Daoy (cell line): ENCODE results near the gene LEF1. TPM values are rescaled to one million over a fixed set of nuclear protein-coding genes. Genes with fewer than 3 reads are reported as not detected.

Source experiments
- DNase-seq: peaks from one replicate; pipeline ENCODE4 v3.0.0-alpha.2; 2015; ENCODE audit warnings: low read depth
- total RNA-seq: library from RNA; depleted of rRNA; stranded (reverse); fragments of >200 nt; shearing (Covaris generic); gene quantifications from 2 replicates; pipeline ENCODE4 v1.2.3, GENCODE V29; 2014

The LEF1 gene
- total RNA-seq, 1 experiment from 2014 or later: 19.7 TPM

DNA sequence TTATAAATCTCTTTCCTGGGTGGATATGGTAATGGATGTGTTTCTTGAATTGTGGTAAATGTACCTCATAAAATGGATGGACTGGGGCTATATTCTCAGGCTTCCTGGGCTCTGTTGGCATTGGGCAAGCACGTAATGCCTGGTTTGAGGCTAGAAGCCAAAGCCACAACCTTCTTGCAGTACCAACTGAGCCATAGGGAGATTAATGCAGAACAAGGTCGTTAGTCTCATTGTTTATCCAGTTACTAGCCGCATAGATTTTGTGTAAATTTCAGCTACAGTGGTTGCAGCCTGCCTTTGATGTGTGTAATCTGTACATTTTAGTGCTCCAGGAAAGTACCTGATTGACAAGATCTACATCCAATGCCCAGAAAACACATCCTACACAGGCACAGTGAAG, 7.2 kb upstream of the LEF1 start:
- DNase-seq: peak; percentile 23

DNA sequence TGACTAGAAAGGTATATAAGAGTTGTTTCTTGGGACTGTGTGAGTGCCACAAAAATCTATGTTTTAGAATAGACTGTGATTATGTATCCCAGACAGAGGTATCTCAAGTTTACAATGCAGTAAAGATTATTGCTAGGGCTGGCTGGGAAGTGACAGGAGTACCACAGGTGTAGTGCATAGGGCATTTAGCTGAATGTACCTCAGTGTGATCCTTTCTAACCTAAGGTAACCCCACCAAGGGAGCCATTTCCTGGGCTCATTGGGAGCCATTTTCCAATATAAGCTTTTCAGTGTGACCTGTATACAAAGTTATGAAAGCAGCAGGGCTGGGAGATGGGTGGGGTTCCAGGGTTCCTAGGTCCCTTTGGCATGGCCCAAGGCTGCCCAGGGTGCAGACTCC, 6.1 kb upstream of the LEF1 start:
- no peak for DNase-seq

DNA sequence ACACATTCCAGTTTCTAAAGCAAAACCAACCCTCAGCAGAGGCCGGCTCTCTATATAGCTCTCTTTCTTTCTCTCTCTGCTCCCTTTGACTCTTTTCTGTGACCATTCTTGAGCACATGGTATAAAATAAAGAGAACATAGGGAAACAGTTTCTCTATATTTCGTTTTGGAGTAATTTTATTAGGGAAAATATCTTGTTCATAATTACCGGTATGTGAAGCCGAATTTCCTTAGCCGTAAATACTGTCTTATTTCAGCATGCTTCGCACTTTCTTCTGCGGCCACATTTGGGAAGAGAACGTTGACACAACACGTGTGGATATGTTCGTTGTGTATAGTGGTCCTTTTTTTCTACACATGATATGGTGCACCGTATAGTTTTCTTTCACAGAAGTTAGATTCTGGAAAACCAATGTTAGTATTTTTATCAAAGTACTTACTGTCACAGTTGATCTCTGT, 4.9 kb upstream of the LEF1 start:
- DNase-seq: no peak

DNA sequence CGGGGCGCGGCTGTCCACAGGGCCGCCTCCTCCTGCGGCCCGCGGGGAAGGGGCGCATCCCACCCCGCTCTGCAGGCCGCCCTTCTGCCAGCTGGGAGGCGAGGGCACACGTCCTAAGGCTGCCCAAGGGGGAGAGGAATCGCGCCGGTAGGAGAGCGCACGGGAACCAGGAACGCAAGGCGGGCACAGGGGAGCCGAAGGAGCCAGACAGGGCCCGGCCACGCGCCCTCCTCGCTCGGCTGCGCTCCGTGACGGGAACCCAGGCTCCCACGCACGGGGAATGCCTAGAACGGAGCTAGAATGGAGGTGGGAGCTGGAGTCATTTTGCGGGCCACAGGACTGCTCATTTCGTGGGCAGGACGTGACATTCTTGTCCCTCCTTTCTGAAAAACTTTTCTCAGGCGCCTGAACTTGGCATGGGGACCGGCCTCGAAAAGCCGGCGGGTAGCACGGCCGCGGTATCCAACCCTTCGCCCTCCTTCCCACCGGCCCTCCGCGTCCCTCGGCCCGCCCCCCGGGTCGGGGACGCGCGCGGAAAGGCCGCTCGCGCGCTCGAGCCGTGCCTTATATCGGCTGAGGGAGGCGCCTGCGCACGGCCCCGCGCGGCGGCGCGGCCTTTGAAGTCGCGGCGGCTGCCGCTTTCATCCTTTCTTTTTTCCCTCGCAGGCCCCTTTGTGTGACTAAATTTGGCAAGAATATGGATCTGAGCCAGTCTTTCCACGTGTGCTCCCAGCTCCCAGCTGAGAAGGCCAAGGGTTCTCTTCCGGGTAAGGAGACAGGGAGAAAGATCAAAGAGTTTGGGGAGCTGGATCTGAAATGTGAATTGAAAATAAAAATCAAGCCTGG, 4.2 kb upstream of the LEF1 start:
- DNase-seq: peak; percentile 70

DNA sequence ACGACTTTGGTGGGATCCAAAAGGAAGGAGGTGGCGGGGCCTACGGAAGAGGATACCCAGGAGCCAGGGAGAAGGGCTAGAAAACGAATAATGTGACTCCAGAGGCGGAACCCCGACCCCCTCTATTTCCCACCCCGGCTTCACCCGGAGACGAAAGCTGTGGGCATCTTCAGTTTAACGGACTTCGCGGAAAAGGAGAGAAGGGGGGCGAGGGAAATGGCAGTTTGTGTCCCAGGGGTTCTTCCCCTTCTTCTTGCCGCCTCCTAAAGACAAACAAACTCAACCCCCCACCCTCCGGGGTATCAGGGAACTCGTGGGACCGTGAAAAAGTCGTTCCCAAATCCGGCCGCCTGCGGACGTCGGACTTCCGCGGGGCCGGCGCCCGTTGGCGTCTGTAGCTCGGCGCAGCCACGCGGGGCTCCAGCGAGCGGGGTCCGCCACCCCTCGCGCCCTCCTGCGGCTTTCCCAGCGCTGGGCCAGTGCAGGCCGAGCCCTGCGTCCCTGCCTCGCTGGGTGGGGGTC, 3.6 kb upstream of the LEF1 start:
- peak; percentile 7 for DNase-seq

DNA sequence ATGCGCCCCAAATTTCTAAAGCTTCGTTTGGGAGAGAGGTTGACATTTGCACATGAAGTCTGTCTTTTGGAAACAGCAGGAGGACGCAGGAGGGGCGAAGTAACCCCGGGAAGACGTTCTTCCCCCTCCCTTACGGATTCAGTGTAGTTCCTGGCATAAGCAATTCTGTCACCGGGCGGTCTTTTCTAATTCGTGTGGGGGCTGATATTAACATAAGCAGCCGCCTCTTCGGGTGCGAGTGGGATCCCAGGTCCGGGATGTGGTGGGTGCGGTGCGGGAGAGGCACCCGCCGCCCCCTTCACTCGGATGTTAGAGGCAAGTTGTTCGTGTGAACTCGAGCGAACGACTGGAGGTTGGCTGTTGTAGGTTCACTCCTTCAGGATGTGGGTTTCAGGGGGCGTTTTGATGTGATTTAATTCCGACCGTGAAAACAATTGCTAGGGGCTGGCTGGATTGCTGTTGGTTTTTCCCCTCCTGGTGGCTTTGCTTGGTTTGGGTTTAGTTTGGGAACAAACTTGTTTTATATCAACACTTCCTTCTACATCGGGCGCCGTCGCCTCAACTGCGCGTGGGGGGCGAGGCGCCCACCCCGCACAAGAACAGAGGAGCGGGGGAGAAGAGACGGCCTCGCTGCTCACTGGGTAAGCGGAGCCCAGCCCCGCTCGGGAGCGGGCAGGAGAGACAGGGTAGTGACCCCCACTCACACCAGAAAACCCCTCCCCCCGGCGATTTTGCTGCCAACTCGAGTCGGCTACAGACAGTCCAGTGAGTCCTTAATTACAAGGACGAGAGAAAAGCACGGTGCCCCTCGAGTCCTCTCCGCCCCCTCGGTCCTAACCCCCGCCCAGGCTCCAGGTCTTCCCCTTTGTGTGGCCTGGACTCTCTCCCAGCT, 2.9 kb upstream of the LEF1 start:
- peak; percentile 52 for DNase-seq

DNA sequence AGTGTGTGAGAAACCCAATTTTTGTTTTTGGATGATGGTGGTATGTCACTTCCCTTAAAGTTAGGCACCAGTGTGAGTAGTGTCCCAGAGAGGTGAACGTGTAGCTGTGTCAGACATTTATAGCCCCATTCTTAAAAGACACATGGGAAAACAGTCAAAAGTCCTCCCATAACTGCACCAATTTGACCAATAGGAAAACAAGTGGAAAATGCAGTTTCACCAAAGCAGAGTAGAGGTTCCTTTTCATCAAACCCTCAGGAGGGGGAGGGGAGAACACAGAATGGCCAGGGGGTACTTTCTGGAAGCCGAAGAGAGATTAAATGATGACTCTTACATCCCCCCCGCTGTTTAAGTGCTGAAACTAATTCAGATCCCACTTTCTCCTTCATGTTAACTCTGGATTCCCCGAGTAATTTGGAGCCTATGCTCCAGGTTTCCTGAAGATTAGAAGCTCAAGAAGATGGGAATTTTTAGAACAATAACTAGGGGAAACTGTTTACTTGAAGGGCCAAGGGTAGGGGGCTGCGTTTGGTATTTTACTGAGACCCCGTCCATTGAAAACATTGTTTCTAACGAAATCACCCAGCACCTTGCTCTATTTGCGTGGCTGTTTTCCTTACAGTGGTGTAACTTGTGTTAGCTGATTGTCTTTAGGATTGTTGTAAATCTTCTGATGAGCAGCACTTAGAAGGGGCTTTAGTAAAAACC, 2.1 kb upstream of the LEF1 start:
- peak; percentile 59 for DNase-seq

DNA sequence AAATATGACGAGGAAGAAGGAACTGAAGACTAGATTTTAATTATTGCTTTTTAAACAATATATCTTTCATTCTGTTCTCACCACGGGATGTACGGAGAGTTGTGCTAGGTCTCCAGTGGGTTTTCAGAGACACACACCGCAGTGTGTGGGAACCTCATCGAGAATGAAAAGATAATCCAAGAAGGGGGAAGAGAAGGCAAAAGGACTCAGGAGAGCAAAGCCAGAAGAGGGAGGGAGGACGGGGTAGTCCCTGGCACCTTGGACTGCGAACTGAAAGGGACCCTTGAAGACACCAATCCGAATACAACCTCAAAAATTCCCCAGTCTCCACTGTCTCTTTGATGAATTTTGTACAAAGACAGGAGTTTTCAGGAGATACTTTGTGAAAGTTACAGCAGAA, 932 bp upstream of the LEF1 start:
- no peak for DNase-seq

DNA sequence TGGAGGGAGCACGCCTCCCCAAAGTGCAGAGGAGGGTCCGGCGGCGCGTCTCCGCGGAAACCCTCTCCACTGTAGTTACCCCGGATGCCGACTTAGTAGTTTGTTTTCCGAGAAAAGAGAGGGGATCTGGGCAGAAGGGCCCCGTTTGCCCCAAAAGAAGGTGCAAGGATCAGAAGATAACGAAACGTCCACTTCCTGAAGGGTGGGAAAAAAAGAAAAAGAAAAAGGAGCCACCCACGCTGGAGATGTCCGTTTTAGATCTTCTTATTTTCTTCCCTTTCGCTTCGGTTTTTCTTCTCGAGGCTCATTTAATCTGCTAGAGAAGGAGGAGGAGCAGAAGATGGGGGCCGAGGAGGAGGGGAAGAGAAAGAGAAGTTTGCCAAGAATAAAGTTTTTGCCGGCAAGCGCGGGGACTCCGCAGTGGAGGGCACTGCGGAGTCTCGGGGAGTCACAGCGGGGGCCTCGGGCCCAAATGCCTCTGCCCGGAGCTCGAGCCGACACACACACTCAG, 517 bp downstream of the LEF1 start:
- DNase-seq: peak; percentile 18

DNA sequence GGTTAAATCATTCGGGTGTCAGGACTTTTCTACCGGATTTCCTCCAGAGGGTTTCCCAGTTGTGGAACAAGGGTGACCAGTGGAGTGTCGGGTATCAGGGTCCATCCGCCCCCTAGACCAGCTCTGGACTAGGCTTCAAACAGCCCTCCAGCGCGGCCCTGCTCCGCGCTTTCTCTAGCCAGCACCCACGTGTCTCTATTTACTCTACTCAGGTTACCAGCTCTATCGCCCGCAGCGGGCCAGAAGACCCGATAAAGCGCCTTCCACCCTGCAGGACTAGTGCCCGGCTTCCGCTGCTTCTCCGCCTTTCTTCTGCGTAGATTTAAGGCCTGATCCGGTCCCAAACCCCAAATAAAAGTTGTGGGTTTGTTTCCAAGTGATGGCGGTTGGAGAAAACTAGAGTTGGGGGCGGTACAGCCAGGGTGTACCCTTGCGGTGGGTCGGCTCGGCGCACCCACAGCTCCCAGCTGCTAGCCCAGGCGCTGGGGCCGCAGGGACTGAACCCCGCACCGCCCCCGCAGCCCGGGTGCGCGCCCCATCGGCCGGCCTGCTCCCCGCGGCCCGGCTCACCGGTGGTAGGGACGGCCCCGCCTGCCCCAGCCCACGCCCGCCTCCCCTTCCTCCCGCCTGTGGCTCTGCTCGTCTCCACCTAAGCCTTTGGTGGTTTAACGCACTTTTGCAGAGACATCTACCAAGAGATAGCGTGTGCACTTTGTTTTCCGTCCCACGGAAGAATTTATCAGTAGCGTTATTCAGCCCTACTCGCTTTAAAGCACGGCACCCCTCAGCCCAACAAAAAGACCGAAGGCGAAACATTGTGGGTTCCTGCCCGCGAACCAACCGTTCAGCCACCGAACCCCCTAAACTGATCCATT, 2.1 kb downstream of the LEF1 start:
- peak; percentile 46 for DNase-seq

DNA sequence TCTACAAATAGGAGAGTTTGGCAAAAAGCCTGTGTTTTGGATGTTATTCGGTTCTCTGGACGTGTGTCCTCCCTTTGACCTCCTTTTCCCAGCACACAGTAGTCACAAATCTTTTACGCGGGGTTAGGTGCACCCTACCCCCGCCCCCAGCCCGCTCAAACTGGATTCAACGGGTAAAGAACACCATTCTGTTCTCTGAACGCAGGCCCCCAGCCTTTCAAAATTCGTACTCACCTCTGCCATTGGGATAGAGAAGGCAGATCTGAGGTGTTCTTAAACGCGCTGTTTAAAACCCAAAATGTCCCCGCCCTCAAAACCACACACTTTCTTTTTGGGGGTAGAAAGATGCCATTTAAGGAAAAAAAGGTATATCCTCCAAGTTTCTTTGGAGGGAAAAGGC, 2.7 kb downstream of the LEF1 start:
- no peak for DNase-seq

DNA sequence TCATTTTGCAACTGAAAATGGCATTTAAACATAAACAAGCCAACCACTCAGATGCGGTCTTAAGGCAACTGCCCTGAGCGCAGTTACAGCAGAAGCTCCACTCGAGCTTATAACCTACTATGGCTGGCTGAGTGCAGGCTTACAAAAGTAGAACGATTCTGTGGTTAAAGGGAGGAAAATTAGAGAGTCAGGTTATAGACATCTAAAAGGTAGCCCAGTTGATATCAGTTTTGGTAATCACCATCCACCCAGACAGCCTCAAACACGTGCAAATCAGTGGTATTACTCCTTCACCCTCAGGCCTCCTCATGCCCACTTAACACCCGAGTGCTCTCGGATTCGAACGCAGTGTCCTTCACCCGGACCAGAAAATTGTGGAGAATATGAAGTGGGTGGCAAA, 3.1 kb downstream of the LEF1 start:
- DNase-seq: no peak

DNA sequence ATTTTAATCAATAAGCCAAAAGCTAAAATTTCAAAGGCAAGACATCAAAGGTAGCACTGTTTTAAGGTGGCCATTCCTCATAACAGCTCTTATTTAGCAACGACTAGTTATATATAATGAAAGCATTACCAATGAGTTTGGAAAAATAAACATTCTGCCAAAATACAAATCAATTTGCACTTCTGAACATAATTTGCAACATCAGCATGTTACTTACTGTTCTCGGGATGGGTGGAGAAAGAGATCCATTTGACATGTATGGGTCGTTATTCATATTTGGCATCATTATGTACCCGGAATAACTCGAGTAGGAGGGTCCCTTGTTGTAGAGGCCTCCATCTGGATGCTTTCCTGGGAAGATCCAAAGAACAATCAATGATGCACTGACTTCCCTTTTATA, 5.4 kb downstream of the LEF1 start:
- DNase-seq: no peak

DNA sequence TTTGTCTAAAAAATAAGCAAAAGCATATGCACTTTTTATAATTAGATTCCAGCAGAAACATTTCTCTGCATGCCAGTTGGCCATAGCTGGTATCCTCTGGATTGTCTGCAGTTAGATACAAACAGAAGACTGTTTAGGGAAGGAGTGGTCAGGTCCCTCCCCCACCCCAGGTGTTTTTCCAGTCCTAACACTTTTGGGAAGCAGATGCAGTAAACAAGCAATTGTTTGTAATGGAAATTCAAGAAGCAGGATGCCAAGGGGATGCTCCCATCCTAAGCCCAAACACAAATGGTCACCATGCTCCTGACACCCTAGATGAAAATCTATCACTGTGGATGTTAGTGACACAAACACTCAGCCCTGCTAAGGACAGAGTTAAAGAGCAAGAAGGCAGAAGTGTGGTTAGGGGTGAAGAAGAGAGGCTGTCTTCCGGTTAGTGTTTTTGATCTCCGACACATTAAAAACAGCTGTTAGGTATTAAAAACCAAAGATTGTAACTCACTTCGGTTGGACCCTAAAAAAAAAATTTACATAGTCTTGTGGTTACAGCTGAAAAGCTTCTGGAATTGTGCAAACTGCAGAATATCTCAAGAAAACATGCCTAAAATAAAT, 7.9 kb downstream of the LEF1 start:
- DNase-seq: no peak

DNA sequence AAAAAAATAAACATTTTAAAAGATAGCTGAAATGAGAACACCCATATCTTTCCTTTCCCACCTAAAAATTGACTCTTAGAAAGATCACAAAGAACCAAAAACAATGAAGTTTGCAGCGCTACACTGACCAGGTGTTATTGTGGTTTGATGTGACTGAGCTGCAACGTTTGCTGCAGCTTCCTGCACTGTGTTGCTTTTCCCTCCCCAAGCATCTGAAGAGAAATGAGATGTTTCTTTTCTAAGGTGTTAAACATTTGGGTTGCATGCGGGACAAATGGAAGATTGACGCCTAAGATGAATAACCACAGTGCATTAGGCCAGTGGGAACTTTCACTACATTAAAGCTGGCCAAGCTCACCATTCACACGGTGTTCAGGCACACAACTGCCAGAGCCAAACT, 8.9 kb downstream of the LEF1 start:
- no peak for DNase-seq

DNA sequence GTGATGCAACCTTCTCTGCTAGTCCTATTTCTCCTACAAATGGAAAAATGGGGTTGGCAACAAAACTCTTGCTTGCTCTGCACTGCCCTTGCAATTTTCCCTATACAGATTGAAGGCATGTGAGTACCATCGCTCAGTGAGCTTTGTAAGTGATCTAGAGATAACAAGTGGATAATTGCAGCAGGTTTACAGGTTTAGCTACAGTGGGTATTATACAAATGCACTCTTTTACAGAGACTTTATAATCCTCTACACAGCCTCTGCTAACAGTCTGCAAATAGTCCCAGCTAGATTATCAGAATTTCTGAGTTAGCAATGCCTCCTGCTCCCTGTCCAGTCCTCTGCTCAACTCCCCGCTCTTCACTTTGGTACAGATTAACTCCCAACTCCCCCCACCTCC, 11.1 kb downstream of the LEF1 start:
- DNase-seq: no peak

DNA sequence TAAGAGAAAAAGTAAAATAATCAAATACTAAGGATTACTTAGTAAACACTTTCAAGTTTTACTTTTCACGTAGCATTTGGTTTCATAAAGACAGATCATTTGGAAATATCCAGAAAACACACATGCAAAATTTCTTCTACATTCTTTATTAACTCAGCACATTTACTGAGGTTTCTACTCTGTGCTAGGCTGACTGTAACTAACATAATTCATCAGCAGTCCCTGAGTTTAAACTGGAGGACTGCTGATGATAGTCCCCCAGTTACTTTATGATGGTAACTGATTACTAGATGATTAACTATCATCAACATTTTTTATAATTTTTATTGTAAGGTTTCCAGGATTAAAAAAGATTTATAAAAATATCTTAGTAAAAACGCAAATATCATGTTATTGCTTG, 12.3 kb downstream of the LEF1 start:
- DNase-seq: no peak

DNA sequence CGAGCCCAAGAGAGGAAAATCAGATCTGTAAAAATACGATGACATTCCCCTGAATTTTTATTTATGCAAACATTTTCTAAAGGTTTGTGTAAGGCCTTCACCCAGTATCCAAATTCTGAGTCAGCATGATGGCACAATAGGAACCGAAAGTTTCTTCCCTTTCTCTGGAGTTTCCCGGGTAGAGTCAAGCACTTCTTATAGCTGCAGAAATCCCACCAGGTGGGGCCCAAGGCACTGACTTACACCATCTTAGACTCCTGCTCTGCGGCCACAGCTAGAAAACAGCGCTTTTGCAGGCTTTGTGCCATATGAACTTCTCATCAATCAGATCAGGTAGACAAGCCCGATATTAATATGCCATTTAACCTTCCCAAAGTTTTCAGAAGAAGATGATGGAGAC, 13.4 kb downstream of the LEF1 start:
- DNase-seq: peak; percentile 61

DNA sequence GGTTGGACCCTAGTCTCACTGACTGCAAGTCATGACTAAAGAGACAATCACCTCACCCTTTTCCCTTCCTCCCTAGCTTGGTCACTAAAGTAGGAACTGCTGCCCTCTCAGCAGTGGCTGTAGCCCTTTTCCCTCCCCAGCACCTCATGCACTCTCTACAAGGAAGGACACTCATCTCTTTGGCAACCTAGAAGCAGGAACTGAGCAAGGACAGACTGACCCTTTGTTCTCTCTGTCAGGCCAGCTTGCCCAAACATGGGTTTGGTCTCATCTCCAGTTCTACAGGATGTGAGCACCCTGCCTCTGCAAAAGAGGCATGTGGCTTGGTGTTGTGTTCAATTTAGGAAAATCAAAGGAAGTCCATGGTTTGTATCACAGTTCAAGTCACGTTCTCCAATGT, 15.8 kb downstream of the LEF1 start:
- DNase-seq: no peak
